Measurements from ENCODE around the gene ADGRE1.

Gene ADGRE1

GRCh38 chr19:6952956-6953355 is 65.6 kb downstream of the ADGRE1 start:
- no peak for DNase-seq (ENCODE audit: low read depth in 2 of 3, low spot score in 1 of 3)

DNA sequence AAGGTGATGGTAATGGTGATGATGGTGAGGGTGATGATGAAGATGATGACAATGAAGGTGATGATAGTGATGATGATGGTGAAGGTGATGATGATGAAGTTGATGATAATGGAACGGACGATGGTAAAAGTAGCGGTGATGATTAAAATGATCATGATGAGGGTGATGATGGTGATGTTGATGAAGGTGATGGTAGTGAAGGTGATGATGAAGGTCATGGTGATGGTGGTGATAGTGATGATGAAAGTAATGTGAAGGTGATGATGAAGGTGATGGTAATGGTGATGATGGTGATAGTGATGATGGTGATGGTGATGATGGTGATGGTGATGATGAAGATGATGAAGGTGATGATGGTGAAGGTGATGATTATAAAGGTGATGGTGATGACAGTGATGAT is 67.7 kb downstream of the ADGRE1 start:
- DNase-seq (ENCODE audit: low read depth in 2 of 3, low spot score in 1 of 3) = no peak

DNA sequence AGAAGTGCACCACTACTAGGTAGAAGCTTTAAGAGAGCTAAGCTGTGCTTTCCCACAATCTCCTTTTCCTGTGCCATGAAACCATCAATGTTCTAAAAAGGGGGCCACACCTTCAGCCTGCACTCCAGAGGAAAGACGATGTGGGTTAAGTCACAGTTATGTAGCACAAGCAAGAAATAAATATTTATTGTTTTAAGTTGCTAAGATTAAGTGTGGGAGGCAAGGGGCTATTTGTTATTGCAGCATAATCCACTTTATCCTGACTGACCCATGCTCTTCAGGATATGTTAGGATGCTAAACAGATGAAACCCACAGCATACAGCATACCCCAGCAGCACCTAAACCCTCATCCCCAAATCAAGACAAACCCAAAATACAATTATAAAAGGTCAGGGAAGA is 69.2 kb downstream of the ADGRE1 start:
- DNase-seq (ENCODE audit: low read depth in 2 of 3, low spot score in 1 of 3) = no peak

DNA sequence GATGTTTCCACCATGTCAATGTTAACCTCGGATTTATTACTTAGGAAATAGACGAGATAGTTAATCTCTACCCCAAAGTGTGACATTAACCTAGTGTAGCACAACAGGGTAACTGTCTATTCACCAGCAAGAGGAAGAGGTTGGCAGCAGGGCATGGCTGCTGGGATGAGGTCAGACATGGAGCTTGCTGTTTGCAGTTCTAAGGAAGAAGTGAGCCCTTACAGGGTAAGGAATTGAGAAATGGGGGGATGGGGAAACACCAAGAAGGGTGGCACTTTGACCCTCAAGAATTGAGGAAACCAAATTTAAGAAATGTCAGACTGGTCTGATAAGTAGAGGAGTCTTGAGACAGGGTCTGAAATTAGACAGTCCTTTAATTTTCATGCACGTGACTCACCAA is 71.4 kb downstream of the ADGRE1 start:
- no peak for DNase-seq (ENCODE audit: low read depth in 2 of 3, low spot score in 1 of 3)

- DNase-seq (ENCODE audit: low read depth in 2 of 3, low spot score in 1 of 3) = no peak
These were observed 76.0 kb downstream of the ADGRE1 start for GRCh38 chr19:6963244-6963852.

GRCh38 chr19:6963937-6964336 is 76.6 kb downstream of the ADGRE1 start:
- peak in 2 of 3 donors; percentile 41 to 55 for DNase-seq (ENCODE audit: low read depth in 2 of 3, low spot score in 1 of 3)

DNA sequence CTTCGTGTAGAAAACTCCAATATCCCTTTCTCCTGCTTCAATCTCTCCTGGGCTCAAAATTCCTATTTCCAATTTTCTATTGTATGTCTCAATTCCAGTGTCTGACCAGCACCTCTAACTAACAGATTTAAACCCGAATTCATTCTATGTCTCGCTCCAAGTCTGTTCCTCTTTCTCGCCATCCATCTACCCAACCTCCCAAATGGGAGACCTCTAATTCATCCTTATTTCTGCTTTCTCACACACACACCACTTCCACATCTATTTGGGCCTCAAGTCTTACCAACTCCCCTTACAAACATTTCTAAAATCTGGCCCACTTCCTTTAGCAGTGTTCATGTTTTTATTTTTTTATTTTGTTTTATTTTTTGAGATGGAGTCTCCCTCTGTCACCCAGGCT is 80.6 kb downstream of the ADGRE1 start:
- DNase-seq (ENCODE audit: low read depth in 2 of 3, low spot score in 1 of 3) = no peak

DNA sequence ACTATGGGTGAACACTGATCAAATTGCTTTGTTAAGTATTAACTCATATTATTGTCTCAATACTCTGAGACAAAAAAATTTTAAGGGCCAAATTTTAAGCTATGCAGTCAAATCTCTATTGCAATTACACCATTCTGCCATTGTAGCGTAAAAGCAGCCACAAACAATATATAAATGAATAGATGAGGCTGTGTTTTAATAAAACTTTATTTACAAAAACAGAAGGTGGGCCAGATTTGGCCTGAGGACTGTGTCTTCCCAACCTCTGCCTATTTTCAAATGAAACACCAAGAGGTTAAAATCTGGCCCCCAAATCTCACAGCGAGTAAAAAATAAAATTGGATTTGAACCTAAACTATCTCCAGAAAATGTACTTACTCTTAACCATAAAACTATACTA is 82.1 kb downstream of the ADGRE1 start:
- no peak for DNase-seq (ENCODE audit: low read depth in 2 of 3, low spot score in 1 of 3)

- no peak for DNase-seq (ENCODE audit: low read depth in 2 of 3, low spot score in 1 of 3)
These were observed 82.6 kb downstream of the ADGRE1 start for GRCh38 chr19:6970021-6970420.

DNA sequence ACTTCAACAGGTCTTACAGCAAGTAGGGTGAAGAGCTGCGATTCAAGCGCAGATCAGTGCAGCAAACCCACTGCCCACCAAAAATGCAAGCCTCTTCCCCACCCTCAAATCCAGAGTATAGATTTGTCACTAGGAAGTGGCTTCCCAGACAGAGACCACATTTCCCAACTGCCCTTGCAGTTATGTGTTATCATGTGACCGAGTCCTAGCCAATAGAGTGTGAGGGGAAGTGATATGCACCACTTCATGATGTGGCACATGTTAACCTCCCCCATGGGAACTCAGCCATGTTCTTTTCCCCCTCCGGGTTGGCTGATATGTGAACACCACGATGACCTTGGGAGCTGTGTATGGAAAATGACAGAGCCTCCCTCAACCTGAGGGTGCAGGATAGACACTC is 83.1 kb downstream of the ADGRE1 start:
- DNase-seq (ENCODE audit: low read depth in 2 of 3, low spot score in 1 of 3) = no peak

DNA sequence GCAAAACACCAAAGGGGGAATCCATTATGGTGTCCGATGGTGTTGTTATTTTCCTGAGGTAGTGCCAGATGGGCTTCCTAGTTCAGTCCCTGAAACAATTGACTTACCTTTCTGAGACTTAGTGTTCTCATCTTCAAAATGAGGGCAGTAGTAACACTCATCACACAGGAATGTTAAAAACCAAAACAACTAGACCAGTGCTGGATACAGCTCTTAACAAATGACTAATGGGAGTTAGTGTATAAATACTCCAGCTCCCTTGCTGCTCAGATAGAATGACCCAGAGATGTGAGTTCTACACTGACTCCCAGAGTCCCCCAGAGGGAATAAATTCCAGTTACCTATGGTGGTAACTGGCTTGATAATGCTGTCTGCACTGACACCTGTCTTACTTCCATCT is 84.0 kb downstream of the ADGRE1 start:
- no peak for DNase-seq (ENCODE audit: low read depth in 2 of 3, low spot score in 1 of 3)

- DNase-seq (ENCODE audit: low read depth in 2 of 3, low spot score in 1 of 3) = no peak
These were observed 88.8 kb downstream of the ADGRE1 start for GRCh38 chr19:6976197-6976596.

GRCh38 chr19:6979399-6979798 is 92.0 kb downstream of the ADGRE1 start:
- DNase-seq (ENCODE audit: low read depth in 2 of 3, low spot score in 1 of 3) = no peak

- DNase-seq (ENCODE audit: low read depth in 2 of 3, low spot score in 1 of 3) = no peak
These were observed 96.1 kb downstream of the ADGRE1 start for GRCh38 chr19:6983448-6983847.

- DNase-seq (ENCODE audit: low read depth in 2 of 3, low spot score in 1 of 3) = no peak
These were observed 100.5 kb downstream of the ADGRE1 start for GRCh38 chr19:6987850-6988249.

- DNase-seq (ENCODE audit: low read depth in 2 of 3, low spot score in 1 of 3) = no peak
These were observed 100.9 kb downstream of the ADGRE1 start for GRCh38 chr19:6988257-6988656.
